H9 (cell line): ENCODE data around the gene ARID4A. TPM values are rescaled to one million over a fixed set of nuclear protein-coding genes. Genes with fewer than 3 reads are reported as not detected.

ENCODE experiments used
- total RNA-seq: library from RNA; stranded (reverse); gene quantifications from 2 replicates; pipeline ENCODE4 v1.2.1, GENCODE V29; 2021

Gene ARID4A
- total RNA-seq, 1 experiment from 2014 or later = 13.2 TPM

Other genes with a start within 250 kb of the ARID4A start
- 38.7 and 42.6 TPM in 2 replicates for gene ARMH4, start 146.3 kb upstream of the ARID4A start, total RNA-seq
- gene ACTR10, start 98.4 kb upstream of the ARID4A start, total RNA-seq = 38.4 and 41.0 TPM in 2 replicates
- gene PSMA3, start 53.7 kb upstream of the ARID4A start, total RNA-seq = 340 and 342 TPM in 2 replicates
- gene TOMM20L, start 97.4 kb downstream of the ARID4A start, total RNA-seq = not detected in 2 replicates
- 51.4 and 52.3 TPM in 2 replicates for gene TIMM9, start 129.0 kb downstream of the ARID4A start, total RNA-seq
- 19.7 and 20.9 TPM in 2 replicates for gene KIAA0586, start 129.2 kb downstream of the ARID4A start, total RNA-seq